DMS53 treated with DMSO at 0.1 percent for 48 hours (cell line): ENCODE results near the gene PPP6R3.

ENCODE experiments used
- DNase-seq: peaks from one replicate; lab custom pipeline; 2025; ENCODE audit not compliant: unreplicated experiment; lab: John Stamatoyannopoulos, UW

PPP6R3 gene

GRCh38 chr11:68641880-68642279 lies 181.3 kb downstream of the PPP6R3 start:
- no peak for DNase-seq

- no peak for DNase-seq
These were observed 183.0 kb downstream of the PPP6R3 start for GRCh38 chr11:68643585-68643984.

- DNase-seq: no peak
These were observed 186.3 kb downstream of the PPP6R3 start for GRCh38 chr11:68646832-68647231.

GRCh38 chr11:68649851-68650555 lies 189.5 kb downstream of the PPP6R3 start:
- DNase-seq: peak; percentile 44

- no peak for DNase-seq
These were observed 190.2 kb downstream of the PPP6R3 start for GRCh38 chr11:68650801-68651200.

- no peak for DNase-seq
These were observed 190.8 kb downstream of the PPP6R3 start for GRCh38 chr11:68651208-68651984.

- no peak for DNase-seq
These were observed 191.6 kb downstream of the PPP6R3 start for GRCh38 chr11:68651985-68652682.

GRCh38 chr11:68652683-68653156 lies 192.2 kb downstream of the PPP6R3 start:
- DNase-seq: no peak

- DNase-seq: no peak
These were observed 193.2 kb downstream of the PPP6R3 start for GRCh38 chr11:68653486-68654430.

GRCh38 chr11:68654978-68655377 lies 194.4 kb downstream of the PPP6R3 start:
- no peak for DNase-seq

- no peak for DNase-seq
These were observed 194.9 kb downstream of the PPP6R3 start for GRCh38 chr11:68655406-68655805.

GRCh38 chr11:68655806-68656205 lies 195.3 kb downstream of the PPP6R3 start:
- DNase-seq: no peak

GRCh38 chr11:68657021-68657780 lies 196.6 kb downstream of the PPP6R3 start:
- DNase-seq: no peak

GRCh38 chr11:68658097-68658496 lies 197.5 kb downstream of the PPP6R3 start:
- DNase-seq: no peak

- no peak for DNase-seq
These were observed 198.1 kb downstream of the PPP6R3 start for GRCh38 chr11:68658661-68659060.

GRCh38 chr11:68659158-68659921 lies 198.8 kb downstream of the PPP6R3 start:
- DNase-seq: no peak

- DNase-seq: no peak
These were observed 199.7 kb downstream of the PPP6R3 start for GRCh38 chr11:68660066-68660810.

GRCh38 chr11:68661014-68661413 lies 200.5 kb downstream of the PPP6R3 start:
- DNase-seq: no peak
